NCI-H2081 (cell line): ENCODE results near the gene EPB41L3.

Experiments used
- DNase-seq, 2 experiments: peaks; one replicate each; lab custom pipeline; 2025; lab: John Stamatoyannopoulos, UW

Gene EPB41L3

GRCh38 chr18:5451871-5452270, 91.9 kb downstream of the EPB41L3 start:
- DNase-seq, result no peak

- DNase-seq, result no peak
Observed at GRCh38 chr18:5451150-5451549, 92.6 kb downstream of the EPB41L3 start.

- no peak for DNase-seq
Observed at GRCh38 chr18:5449858-5450509, 93.8 kb downstream of the EPB41L3 start.

GRCh38 chr18:5447442-5447841, 96.4 kb downstream of the EPB41L3 start:
- no peak for DNase-seq

- DNase-seq, result no peak
Observed at GRCh38 chr18:5444847-5445246, 99.0 kb downstream of the EPB41L3 start.

GRCh38 chr18:5444269-5444668, 99.5 kb downstream of the EPB41L3 start:
- DNase-seq, result no peak

GRCh38 chr18:5439986-5440696, 103.7 kb downstream of the EPB41L3 start:
- no peak for DNase-seq

GRCh38 chr18:5434425-5434824, 109.4 kb downstream of the EPB41L3 start:
- no peak for DNase-seq

GRCh38 chr18:5431836-5432575, 111.8 kb downstream of the EPB41L3 start:
- DNase-seq, result peak in 1 of 2 experiments; percentile 44

GRCh38 chr18:5430131-5430530, 113.7 kb downstream of the EPB41L3 start:
- DNase-seq, result no peak

- no peak for DNase-seq
Observed at GRCh38 chr18:5429681-5430080, 114.1 kb downstream of the EPB41L3 start.

GRCh38 chr18:5425721-5426120, 118.1 kb downstream of the EPB41L3 start:
- DNase-seq, result no peak

- DNase-seq, result peak; percentile 39 to 60
Observed at GRCh38 chr18:5424903-5425664, 118.7 kb downstream of the EPB41L3 start.

GRCh38 chr18:5422626-5423025, 121.2 kb downstream of the EPB41L3 start:
- no peak for DNase-seq

GRCh38 chr18:5421981-5422380, 121.8 kb downstream of the EPB41L3 start:
- no peak for DNase-seq

GRCh38 chr18:5420906-5421305, 122.9 kb downstream of the EPB41L3 start:
- no peak for DNase-seq

GRCh38 chr18:5419601-5420000, 124.2 kb downstream of the EPB41L3 start:
- DNase-seq, result no peak

- no peak for DNase-seq
Observed at GRCh38 chr18:5419030-5419429, 124.8 kb downstream of the EPB41L3 start.

- no peak for DNase-seq
Observed at GRCh38 chr18:5417342-5417741, 126.5 kb downstream of the EPB41L3 start.

- no peak for DNase-seq
Observed at GRCh38 chr18:5416112-5416511, 127.7 kb downstream of the EPB41L3 start.

GRCh38 chr18:5415665-5416064, 128.1 kb downstream of the EPB41L3 start:
- DNase-seq, result no peak

GRCh38 chr18:5415031-5415430, 128.8 kb downstream of the EPB41L3 start:
- no peak for DNase-seq
